ENCODE data around the gene NRG2.

NRG2 gene

GRCh38 chr5:139885172-139885856, 157.8 kb downstream of the NRG2 start:
- peaks cover 17% of the 10 kb centered on the region for H3K27me3 ChIP-seq (ENCODE audit: insufficient read depth, low read length)
- no peak overlapping the region for H3K9ac ChIP-seq (ENCODE audit: low read depth, low read length)
- H3K9me3 ChIP-seq (ENCODE audit: insufficient read depth, low read depth, low read length), result no peaks in the 10 kb centered on the region
- H3K4me3 ChIP-seq (ENCODE audit: low read length), result no peak overlapping the region
- H3K27ac ChIP-seq (ENCODE audit: low read length), result no peak overlapping the region
- no peaks in the 10 kb centered on the region for H3K4me1 ChIP-seq (ENCODE audit: insufficient read depth, low read length)
- H3K36me3 ChIP-seq (ENCODE audit: insufficient read depth, low read depth, low read length), result no peaks in the 10 kb centered on the region

- no peak overlapping the region for H3K4me3 ChIP-seq (ENCODE audit: low read length)
- H3K27me3 ChIP-seq (ENCODE audit: insufficient read depth, low read length), result peaks cover 13% of the 10 kb centered on the region
- no peaks in the 10 kb centered on the region for H3K9me3 ChIP-seq (ENCODE audit: insufficient read depth, low read depth, low read length)
Observed at GRCh38 chr5:139884734-139885133, 158.4 kb downstream of the NRG2 start.

DNA sequence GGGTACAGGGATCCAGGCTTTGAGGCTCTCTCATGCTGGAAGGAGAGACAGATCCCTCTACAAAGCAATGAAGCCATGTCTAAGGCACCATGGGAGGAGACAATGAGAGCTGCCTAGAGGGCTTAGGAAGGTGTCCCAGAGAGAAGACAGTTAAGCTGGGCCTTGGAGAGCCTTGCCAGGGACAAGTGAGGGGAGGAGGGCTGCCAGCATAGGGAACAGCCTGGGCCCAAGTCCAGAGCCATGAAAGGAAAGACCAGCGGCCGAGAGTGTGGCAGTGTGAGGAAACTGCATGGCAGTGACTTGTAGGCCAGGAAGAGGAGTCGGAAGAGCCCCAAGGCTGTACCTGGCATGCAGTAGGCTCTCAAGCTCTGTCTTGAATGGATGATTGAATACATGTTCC, 159.0 kb downstream of the NRG2 start:
- Histone ChIP-seq H3K9me3 (ENCODE audit: insufficient read depth, low read depth, low read length) (no peaks in the 10 kb centered on the region), H3K27ac (ENCODE audit: low read length) (no peak overlapping the region), H3K36me3 (ENCODE audit: insufficient read depth, low read depth, low read length) (no peaks in the 10 kb centered on the region), H3K9ac (ENCODE audit: low read depth, low read length) (no peak overlapping the region), H3K4me3 (ENCODE audit: low read length) (no peak overlapping the region), H3K4me1 (ENCODE audit: insufficient read depth, low read length) (no peaks in the 10 kb centered on the region), H3K27me3 (ENCODE audit: insufficient read depth, low read length) (peaks cover 13% of the 10 kb centered on the region)

More at GRCh38 chr5:139884734-139885133, 158.4 kb downstream of the NRG2 start:
- Histone ChIP-seq H3K4me1 (ENCODE audit: insufficient read depth, low read length) (no peaks in the 10 kb centered on the region), H3K9ac (ENCODE audit: low read depth, low read length) (no peak overlapping the region), H3K36me3 (ENCODE audit: insufficient read depth, low read depth, low read length) (no peaks in the 10 kb centered on the region), H3K27ac (ENCODE audit: low read length) (no peak overlapping the region)

- Histone ChIP-seq H3K36me3 (ENCODE audit: insufficient read depth, low read depth, low read length) (no peaks in the 10 kb centered on the region), H3K4me3 (ENCODE audit: low read length) (no peak overlapping the region), H3K4me1 (ENCODE audit: insufficient read depth, low read length) (no peaks in the 10 kb centered on the region), H3K27me3 (ENCODE audit: insufficient read depth, low read length) (peaks cover 13% of the 10 kb centered on the region), H3K27ac (ENCODE audit: low read length) (no peak overlapping the region), H3K9me3 (ENCODE audit: insufficient read depth, low read depth, low read length) (no peaks in the 10 kb centered on the region), H3K9ac (ENCODE audit: low read depth, low read length) (no peak overlapping the region)
Observed at GRCh38 chr5:139882961-139883539, 160.0 kb downstream of the NRG2 start.

DNA sequence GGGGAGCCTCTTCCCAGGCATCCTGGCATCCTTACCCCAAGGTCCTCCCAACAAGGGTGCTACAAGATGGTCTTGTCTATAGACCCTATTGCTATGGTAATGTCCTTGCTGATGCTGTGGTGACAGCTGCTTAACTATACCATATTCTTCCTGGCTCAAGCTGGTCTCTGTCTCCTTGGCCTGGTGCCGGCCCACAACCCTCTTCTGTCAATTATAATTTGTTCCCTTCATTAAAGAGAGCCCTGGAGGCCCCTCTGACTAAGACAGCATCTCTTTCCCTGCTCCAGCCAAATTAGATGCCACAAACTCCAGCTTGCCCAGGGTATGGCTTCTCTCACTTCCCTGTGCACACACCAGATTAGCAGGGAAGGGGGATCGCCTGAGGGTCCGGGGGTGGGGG, 160.8 kb downstream of the NRG2 start:
- no peaks in the 10 kb centered on the region for H3K9me3 ChIP-seq (ENCODE audit: insufficient read depth, low read depth, low read length)
- no peak overlapping the region for H3K27ac ChIP-seq (ENCODE audit: low read length)
- H3K36me3 ChIP-seq (ENCODE audit: insufficient read depth, low read depth, low read length), result no peaks in the 10 kb centered on the region
- H3K4me1 ChIP-seq (ENCODE audit: insufficient read depth, low read length), result no peaks in the 10 kb centered on the region
- no peak overlapping the region for H3K4me3 ChIP-seq (ENCODE audit: low read length)
- no peak overlapping the region for H3K9ac ChIP-seq (ENCODE audit: low read depth, low read length)
- H3K27me3 ChIP-seq (ENCODE audit: insufficient read depth, low read length), result peaks cover 13% of the 10 kb centered on the region

- Histone ChIP-seq H3K4me1 (ENCODE audit: insufficient read depth, low read length) (no peaks in the 10 kb centered on the region), H3K9ac (ENCODE audit: low read depth, low read length) (no peak overlapping the region), H3K36me3 (ENCODE audit: insufficient read depth, low read depth, low read length) (no peaks in the 10 kb centered on the region), H3K4me3 (ENCODE audit: low read length) (no peak overlapping the region), H3K9me3 (ENCODE audit: insufficient read depth, low read depth, low read length) (no peaks in the 10 kb centered on the region), H3K27me3 (ENCODE audit: insufficient read depth, low read length) (peaks cover 3% of the 10 kb centered on the region), H3K27ac (ENCODE audit: low read length) (no peak overlapping the region)
Observed at GRCh38 chr5:139881143-139881733, 161.9 kb downstream of the NRG2 start.

- no peaks in the 10 kb centered on the region for H3K4me1 ChIP-seq (ENCODE audit: insufficient read depth, low read length)
- H3K9me3 ChIP-seq (ENCODE audit: insufficient read depth, low read depth, low read length), result peaks cover 3% of the 10 kb centered on the region; the same call in 1 of the 2 replicates
- no peaks in the 10 kb centered on the region; the same call in 1 of the 2 replicates for H3K27me3 ChIP-seq (ENCODE audit: insufficient read depth, low read length)
- no peak overlapping the region for H3K27ac ChIP-seq (ENCODE audit: low read length)
- H3K4me3 ChIP-seq (ENCODE audit: low read length), result no peak overlapping the region
- H3K9ac ChIP-seq (ENCODE audit: low read depth, low read length), result no peak overlapping the region
- H3K36me3 ChIP-seq (ENCODE audit: insufficient read depth, low read depth, low read length), result no peaks in the 10 kb centered on the region
Observed at GRCh38 chr5:139880416-139881142, 162.5 kb downstream of the NRG2 start.

DNA sequence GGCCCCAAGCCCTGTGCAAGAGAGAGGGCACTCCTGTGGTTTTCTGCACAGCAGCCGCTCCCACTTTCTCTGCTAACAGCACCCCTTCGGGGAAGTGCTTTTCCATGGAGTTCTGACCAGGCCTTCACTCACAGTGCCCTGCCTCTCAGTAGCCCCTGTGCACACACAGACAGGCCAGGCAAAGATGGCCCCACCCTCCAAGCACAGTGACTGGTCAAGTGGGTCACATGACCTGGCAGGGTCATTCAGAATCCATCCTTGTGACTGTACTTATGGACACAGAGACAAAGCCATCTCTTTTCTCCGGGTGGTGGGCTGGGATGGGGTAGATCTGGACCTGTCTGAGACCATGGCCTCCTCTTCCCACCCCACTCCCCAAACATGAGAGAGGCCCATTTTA, 165.0 kb downstream of the NRG2 start:
- Histone ChIP-seq H3K27ac (ENCODE audit: low read length) (no peak overlapping the region), H3K36me3 (ENCODE audit: insufficient read depth, low read depth, low read length) (no peaks in the 10 kb centered on the region), H3K27me3 (ENCODE audit: insufficient read depth, low read length) (no peaks in the 10 kb centered on the region), H3K4me3 (ENCODE audit: low read length) (no peak overlapping the region), H3K9me3 (ENCODE audit: insufficient read depth, low read depth, low read length) (peaks cover 3% of the 10 kb centered on the region; the same call in 1 of the 2 replicates), H3K9ac (ENCODE audit: low read depth, low read length) (no peak overlapping the region), H3K4me1 (ENCODE audit: insufficient read depth, low read length) (peaks cover 4% of the 10 kb centered on the region; the same call in 1 of the 2 replicates)

DNA sequence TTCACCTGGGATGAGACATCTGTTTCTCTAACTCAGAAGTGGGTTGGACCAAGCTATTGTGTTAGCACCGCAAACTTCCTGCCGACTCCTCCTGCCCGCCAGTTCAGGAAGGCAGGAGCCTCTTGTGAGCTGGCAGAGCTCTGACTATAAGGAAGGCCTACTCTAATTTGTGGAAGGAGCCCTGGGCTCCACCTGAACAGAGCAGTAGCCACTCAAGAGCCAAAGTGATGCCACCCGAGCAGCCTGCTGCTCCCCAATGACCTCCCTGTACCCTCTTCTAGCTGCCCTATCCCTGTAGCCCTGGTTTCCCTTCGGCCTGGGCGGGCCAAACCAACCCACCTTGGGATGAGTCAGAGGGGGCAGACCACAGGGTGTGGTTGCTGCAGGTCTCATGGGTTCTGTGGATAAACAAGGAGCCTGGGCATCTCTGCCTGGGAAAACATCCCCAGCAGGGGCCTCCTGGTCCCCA, 165.9 kb downstream of the NRG2 start:
- peaks cover 3% of the 10 kb centered on the region; the same call in 1 of the 2 replicates for H3K9me3 ChIP-seq (ENCODE audit: insufficient read depth, low read depth, low read length)
- H3K27me3 ChIP-seq (ENCODE audit: insufficient read depth, low read length), result no peaks in the 10 kb centered on the region
- no peak overlapping the region for H3K9ac ChIP-seq (ENCODE audit: low read depth, low read length)
- no peaks in the 10 kb centered on the region for H3K36me3 ChIP-seq (ENCODE audit: insufficient read depth, low read depth, low read length)
- H3K4me1 ChIP-seq (ENCODE audit: insufficient read depth, low read length), result peaks cover 5% of the 10 kb centered on the region; the same call in 1 of the 2 replicates
- no peak overlapping the region for H3K4me3 ChIP-seq (ENCODE audit: low read length)
- H3K27ac ChIP-seq (ENCODE audit: low read length), result no peak overlapping the region

DNA sequence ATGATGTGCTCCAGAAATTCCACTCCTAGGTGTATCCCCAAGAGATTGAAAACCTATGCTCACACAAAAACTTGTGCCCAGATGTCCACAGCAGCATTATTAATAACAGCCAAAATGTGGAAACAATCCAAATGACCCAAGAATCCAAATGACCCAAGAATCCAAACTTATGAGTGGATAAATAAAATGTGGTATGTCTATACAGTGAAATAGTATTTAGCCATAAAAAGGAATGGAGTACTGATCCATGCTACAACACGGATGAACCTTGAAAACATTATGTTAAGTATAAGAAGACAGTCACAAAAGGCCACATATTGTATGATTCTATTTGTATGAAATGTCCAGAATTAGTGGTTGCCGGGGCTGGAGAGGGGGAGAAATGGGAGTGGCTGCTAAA, 167.1 kb downstream of the NRG2 start:
- peaks cover 5% of the 10 kb centered on the region; the same call in 1 of the 2 replicates for H3K4me1 ChIP-seq (ENCODE audit: insufficient read depth, low read length)
- no peak overlapping the region for H3K9ac ChIP-seq (ENCODE audit: low read depth, low read length)
- peaks cover 3% of the 10 kb centered on the region; the same call in 1 of the 2 replicates for H3K9me3 ChIP-seq (ENCODE audit: insufficient read depth, low read depth, low read length)
- H3K36me3 ChIP-seq (ENCODE audit: insufficient read depth, low read depth, low read length), result no peaks in the 10 kb centered on the region
- no peak overlapping the region for H3K27ac ChIP-seq (ENCODE audit: low read length)
- H3K27me3 ChIP-seq (ENCODE audit: insufficient read depth, low read length), result no peaks in the 10 kb centered on the region; the same call in 1 of the 2 replicates
- H3K4me3 ChIP-seq (ENCODE audit: low read length), result no peak overlapping the region
